GM12875 (cell line): ENCODE measurements around the gene RSPO4.
"Not testable (repeated sequence)": the region's sequence is repeated elsewhere in the genome, so short reads cannot be mapped to it uniquely, and the experiment has no call there.

ENCODE experiments used
- H3K4me3 ChIP-seq: one replicate; pipeline ENCODE4 v1.5.1; 2011; ENCODE audit warnings: low read depth, low read length, control low read depth
- CTCF ChIP-seq: IDR thresholded peaks from 2 replicates; pipeline ENCODE4 v1.5.1; 2011; ENCODE audit warnings: low read depth, mild to moderate bottlenecking, control low read depth, inconsistent platforms, low read length, moderate library complexity, borderline replicate concordance; ENCODE audit not compliant: insufficient read depth

The RSPO4 gene

GRCh38 chr20:1035466-1035865, 33.4 kb upstream of the RSPO4 start:
- no peak overlapping the region for H3K4me3 ChIP-seq
- no peak for TF ChIP-seq CTCF

GRCh38 chr20:1034415-1034789, 32.3 kb upstream of the RSPO4 start:
- no peak overlapping the region for H3K4me3 ChIP-seq
- TF ChIP-seq CTCF, result no peak

- TF ChIP-seq CTCF, result no peak
- H3K4me3 ChIP-seq, result no peak overlapping the region
Observed at GRCh38 chr20:1033751-1034414, 31.8 kb upstream of the RSPO4 start.

GRCh38 chr20:1029980-1030379, 27.9 kb upstream of the RSPO4 start:
- no peak for TF ChIP-seq CTCF
- no peak overlapping the region for H3K4me3 ChIP-seq

GRCh38 chr20:1026214-1026613, 24.1 kb upstream of the RSPO4 start:
- H3K4me3 ChIP-seq, result not testable (repeated sequence)

GRCh38 chr20:1022871-1023270, 20.8 kb upstream of the RSPO4 start:
- H3K4me3 ChIP-seq, result no peak overlapping the region
- no peak for TF ChIP-seq CTCF

GRCh38 chr20:1020614-1021013, 18.5 kb upstream of the RSPO4 start:
- no peak overlapping the region for H3K4me3 ChIP-seq
- no peak for TF ChIP-seq CTCF

GRCh38 chr20:1019344-1019743, 17.2 kb upstream of the RSPO4 start:
- TF ChIP-seq CTCF, result no peak
- H3K4me3 ChIP-seq, result no peak overlapping the region
